ENCODE data around the gene WIF1. TPM values are rescaled to one million over a fixed set of nuclear protein-coding genes. Genes with fewer than 3 reads are reported as not detected.

The WIF1 gene
- total RNA-seq, 1 donor from 2014 or later, result 0.76 TPM

- DNase-seq (ENCODE audit: low spot score), result no peak
- intact Hi-C loops (cut with DNase I), result no loop called here
- ATAC-seq, result no peak
Observed at GRCh38 chr12:65125247-65125646, 4.1 kb upstream of the WIF1 start.

- ATAC-seq, result no peak
- intact Hi-C loops (cut with DNase I), result no loop called here
- DNase-seq (ENCODE audit: low spot score), result no peak
Observed at GRCh38 chr12:65123435-65124063, 2.4 kb upstream of the WIF1 start.

GRCh38 chr12:65122703-65123102 lies 1.6 kb upstream of the WIF1 start:
- no peak for ATAC-seq
- DNase-seq (ENCODE audit: low spot score), result no peak
- intact Hi-C loops (cut with DNase I), result no loop called here

GRCh38 chr12:65121956-65122469 lies 908 bp upstream of the WIF1 start:
- intact Hi-C loops (cut with DNase I), result no loop called here
- DNase-seq (ENCODE audit: low spot score) (no peak), ATAC-seq (no peak)

GRCh38 chr12:65119063-65119462 lies 2.0 kb downstream of the WIF1 start:
- intact Hi-C loops (cut with DNase I), result no loop called here
- ATAC-seq (no peak), DNase-seq (ENCODE audit: low spot score) (no peak)

- intact Hi-C loops (cut with DNase I), result no loop called here
- ATAC-seq, result no peak
- no peak for DNase-seq (ENCODE audit: low spot score)
Observed at GRCh38 chr12:65113621-65114035, 7.5 kb downstream of the WIF1 start.

GRCh38 chr12:65106948-65107347 lies 14.2 kb downstream of the WIF1 start:
- intact Hi-C loops (cut with DNase I), result no loop called here
- ATAC-seq (no peak), DNase-seq (ENCODE audit: low spot score) (no peak)

GRCh38 chr12:65100140-65100539 lies 21.0 kb downstream of the WIF1 start:
- no peak for ATAC-seq
- no peak for DNase-seq (ENCODE audit: low spot score)
- intact Hi-C loops (cut with DNase I), result no loop called here

GRCh38 chr12:65099182-65099581 lies 21.9 kb downstream of the WIF1 start:
- intact Hi-C loops (cut with DNase I), result no loop called here
- ATAC-seq, result no peak

GRCh38 chr12:65098364-65098763 lies 22.7 kb downstream of the WIF1 start:
- intact Hi-C loops (cut with DNase I), result no loop called here
- DNase-seq (ENCODE audit: low spot score) (no peak), ATAC-seq (no peak)

More at GRCh38 chr12:65099182-65099581, 21.9 kb downstream of the WIF1 start:
- DNase-seq (ENCODE audit: low spot score), result no peak

- no peak for ATAC-seq
- intact Hi-C loops (cut with DNase I), result no loop called here
- DNase-seq (ENCODE audit: low spot score), result no peak
Observed at GRCh38 chr12:65094722-65095121, 26.4 kb downstream of the WIF1 start.

- intact Hi-C loops (cut with DNase I), result no loop called here
- ATAC-seq (no peak), DNase-seq (ENCODE audit: low spot score) (no peak)
Observed at GRCh38 chr12:65093606-65094005, 27.5 kb downstream of the WIF1 start.

GRCh38 chr12:65090461-65090860 lies 30.6 kb downstream of the WIF1 start:
- intact Hi-C loops (cut with DNase I), result no loop called here
- ATAC-seq (no peak), DNase-seq (ENCODE audit: low spot score) (no peak)

- DNase-seq (ENCODE audit: low spot score) (no peak), ATAC-seq (no peak)
- intact Hi-C loops (cut with DNase I), result no loop called here
Observed at GRCh38 chr12:65086236-65086635, 34.9 kb downstream of the WIF1 start.

GRCh38 chr12:65084579-65084978 lies 36.5 kb downstream of the WIF1 start:
- DNase-seq (ENCODE audit: low spot score), result no peak
- ATAC-seq, result no peak
- intact Hi-C loops (cut with DNase I), result no loop called here

GRCh38 chr12:65083581-65083980 lies 37.5 kb downstream of the WIF1 start:
- intact Hi-C loops (cut with DNase I), result no loop called here
- DNase-seq (ENCODE audit: low spot score), result no peak
- ATAC-seq, result no peak

- intact Hi-C loops (cut with DNase I), result no loop called here
- no peak for DNase-seq (ENCODE audit: low spot score)
- no peak for ATAC-seq
Observed at GRCh38 chr12:65082406-65082805, 38.7 kb downstream of the WIF1 start.

GRCh38 chr12:65081496-65081895 lies 39.6 kb downstream of the WIF1 start:
- intact Hi-C loops (cut with DNase I), result no loop called here
- no peak for ATAC-seq
- DNase-seq (ENCODE audit: low spot score), result no peak

GRCh38 chr12:65074932-65075331 lies 46.2 kb downstream of the WIF1 start:
- DNase-seq (ENCODE audit: low spot score) (no peak), ATAC-seq (no peak)
- intact Hi-C loops (cut with DNase I), result no loop called here

GRCh38 chr12:65069336-65069735 lies 51.8 kb downstream of the WIF1 start:
- intact Hi-C loops (cut with DNase I), result no loop called here
- ATAC-seq, result no peak
- no peak for DNase-seq (ENCODE audit: low spot score)

- intact Hi-C loops (cut with DNase I), result no loop called here
- no peak for ATAC-seq
- no peak for DNase-seq (ENCODE audit: low spot score)
Observed at GRCh38 chr12:65067383-65067782, 53.7 kb downstream of the WIF1 start.

All from sciatic nerve (tissue), 2 donors.